Measurements from ENCODE around the gene NR1D1. TPM values are rescaled to one million over a fixed set of nuclear protein-coding genes. Genes with fewer than 3 reads are reported as not detected.

The NR1D1 gene
- total and polyA plus RNA-seq, 2 of the 8 experiments (the other 6 are each of a cell fraction or from before 2014, with no cell fraction given) = 1.5 to 4.6 TPM

- H4K8ac ChIP-seq (ENCODE audit: extremely low read depth, insufficient read depth, low read length) = no peak overlapping the region
- no peak overlapping the region for H2BK15ac ChIP-seq (ENCODE audit: low read length)
- DNase-seq (ENCODE audit: low read depth in 1 of 2, low spot score in 2 of 2) (no peak), FAIRE-seq (no peak)
- no peaks in the 10 kb centered on the region for H3K79me2 ChIP-seq (ENCODE audit: control insufficient read depth in 1 of 2, insufficient read depth in 2 of 2, low read length in 2 of 2)
- H3K23ac ChIP-seq (ENCODE audit: insufficient read length) = no peak overlapping the region
- no peak overlapping the region for H3K4ac ChIP-seq (replicated peaks; ENCODE audit: insufficient read length, low read depth, low read length)
- H2BK20ac ChIP-seq (ENCODE audit: low read length) = no peak overlapping the region
- ChIA-PET POLR2A (ENCODE audit: partially characterized antibody) (interaction anchor here (0.6 to 20.8 kb wide), 8 partner anchors 12 to 1600 kb away, joined by 3 to 399 read pairs (median 4); partner anchors contain the start of genes EIF1, MSL1 and NR1D1), CTCF (ENCODE audit: partially characterized antibody) (interaction anchor here (1.1 to 8.5 kb wide), 10 partner anchors 9 to 66 kb away, joined by 3 to 85 read pairs (median 4); no protein-coding TSS in a partner anchor)
- H3K27ac ChIP-seq (ENCODE audit: low read depth, low read length) = no peak overlapping the region
- H2BK12ac ChIP-seq (ENCODE audit: low read depth, low read length) = no peak overlapping the region
- no peaks in the 10 kb centered on the region for H3K27me3 ChIP-seq (replicated peaks in 1 of 4; ENCODE audit: control insufficient read depth in 3 of 4, extremely low read depth in 1 of 4, insufficient read depth in 3 of 4, low read length in 3 of 4)
- WGBS, 2 experiments (ENCODE audit: extremely low coverage in 1 of 2, insufficient coverage in 1 of 2, insufficient read length in 1 of 2, insufficient replicate concordance in 2 of 2, low coverage in 1 of 2, low lambda C conversion rate in 2 of 2, missing lambda C conversion rate in 1 of 2) = 91% methylated on average over 28 of the region's 28 CpGs; no CpG with 5 or more reads in 1 of the 2 experiments
- no peak overlapping the region; the same call in 1 of the 2 replicates for H2BK5ac ChIP-seq (ENCODE audit: low read depth, low read length)
- no peak overlapping the region for H3K18ac ChIP-seq (ENCODE audit: extremely low read depth, low read length)
- peaks cover 0 to 27% (median 4%) of the 10 kb centered on the region in 4 experiments; a peak in 6 of 7 replicates for H3K4me1 ChIP-seq (replicated peaks in 1 of 4; ENCODE audit: control insufficient read depth in 3 of 4, insufficient read depth in 4 of 4, low read length in 3 of 4)
- H4K5ac ChIP-seq (ENCODE audit: insufficient read length, low read depth, low read length) = no peak overlapping the region
- no peak overlapping the region for H3K56ac ChIP-seq (replicated peaks; ENCODE audit: insufficient read length, low read depth, low read length)
- no peak overlapping the region for H2BK120ac ChIP-seq (replicated peaks; ENCODE audit: low read depth, low read length)
- H2AFZ ChIP-seq (ENCODE audit: low read length) = no peak overlapping the region
- TF ChIP-seq KDM4A (IDR thresholded peaks at IDR 0.05; ENCODE audit: low read depth, low read length, severe bottlenecking) (no peak), ZNF274 (IDR thresholded peaks at IDR 0.05; ENCODE audit: borderline replicate concordance, extremely low read depth, low read length) (no peak), JUND (IDR thresholded peaks at IDR 0.05; ENCODE audit: low read length) (no peak), YY1 (IDR thresholded peaks at IDR 0.05; ENCODE audit: low read depth, low read length) (peak; percentile 90), BCL11A (IDR thresholded peaks at IDR 0.05; ENCODE audit: low read depth in 2 of 2, low read length in 2 of 2) (no peak)
- no peak overlapping the region for H3K4me2 ChIP-seq (ENCODE audit: insufficient read depth in 1 of 2, low read depth in 2 of 2, low read length in 2 of 2)
- peaks cover 0 to 7% of the 10 kb centered on the region in 2 experiments for H4K20me1 ChIP-seq (replicated peaks in 1 of 2; ENCODE audit: control insufficient read depth in 1 of 2, insufficient read depth in 2 of 2, low read length in 2 of 2)
- H3K23me2 ChIP-seq (ENCODE audit: low read depth, low read length) = peaks cover 5% of the 10 kb centered on the region; the same call in 1 of the 2 replicates
- no peak overlapping the region for H3K14ac ChIP-seq (ENCODE audit: insufficient read length)
- no peak overlapping the region for H4K91ac ChIP-seq (replicated peaks; ENCODE audit: insufficient read length, low read length)
- no peak overlapping the region for H3K9ac ChIP-seq (replicated peaks in 1 of 4; ENCODE audit: extremely low read depth in 1 of 4, low read depth in 3 of 4, low read length in 3 of 4)
- no peak overlapping the region for H3K4me3 ChIP-seq (ENCODE audit: extremely low read depth in 1 of 4, insufficient read depth in 2 of 4, low read depth in 3 of 4, low read length in 4 of 4)
- no peaks in the 10 kb centered on the region for H3K79me1 ChIP-seq (ENCODE audit: low read depth, low read length)
- peaks cover 2 to 11% (median 10%) of the 10 kb centered on the region in 4 experiments; a peak in 5 of 8 replicates for H3K36me3 ChIP-seq (ENCODE audit: control insufficient read depth in 2 of 4, insufficient read depth in 4 of 4, low read length in 3 of 4)
- no peak overlapping the region for H2AK5ac ChIP-seq (ENCODE audit: low read depth, low read length)
- H3K9me3 ChIP-seq (ENCODE audit: insufficient read depth in 2 of 2, low read depth in 1 of 2, low read length in 1 of 2) = no peaks in the 10 kb centered on the region
These were observed 12.3 kb downstream of the NR1D1 start for GRCh38 chr17:40087903-40088718.

Data from H1 (cell line).